Vagina (tissue), 2 donors: ENCODE results near the gene GPATCH3. TPM values are rescaled to one million over a fixed set of nuclear protein-coding genes. Genes with fewer than 3 reads are reported as not detected.
A peak's percentile ranks its signal among the peaks of the same experiment; 100 is the strongest.

Experiments used
- DNase-seq, 2 donors: peaks; one replicate each; pipeline ENCODE4 v3.0.0-alpha.2; 2017; ENCODE audit errors: extremely low spot score in 2 of 2
- H3K27ac ChIP-seq: fragments of 200-600 bp; sonication (generic); one replicate; pipeline ENCODE4 v1.5.1; 2019
- H3K27me3 ChIP-seq: fragments of 200-600 bp; sonication (generic); one replicate; pipeline ENCODE4 v1.5.1; 2019
- H3K36me3 ChIP-seq, 2 donors: fragments of 200-600 bp; sonication (generic); one replicate each; pipeline ENCODE4 v1.5.1; 2017 to 2019
- H3K4me1 ChIP-seq: fragments of 200-600 bp; sonication (generic); one replicate; pipeline ENCODE4 v1.5.1; 2019
- H3K4me3 ChIP-seq, 2 donors: fragments of 200-600 bp; sonication (generic); 1 replicate in 1 of 2; 2 replicates in 1 of 2; pipeline ENCODE4 v1.5.1; 2016 to 2019
- H3K9me3 ChIP-seq: fragments of 200-600 bp; sonication (generic); one replicate; pipeline ENCODE4 v1.5.1; 2019
- CTCF ChIP-seq, 3 experiments: fragments of 450-650 bp in 2 of 3; fragments of 200-600 bp in 1 of 3; sonication (generic) in 1 of 3; IDR thresholded peaks; one replicate each; pipeline ENCODE4 v1.5.1; 2017 to 2019; ENCODE audit warnings: antibody characterized with exemption in 3 of 3, mild to moderate bottlenecking in 2 of 3, moderate library complexity in 2 of 3
- POLR2A ChIP-seq, 2 donors: fragments of 450-650 bp; IDR thresholded peaks; one replicate each; pipeline ENCODE4 v1.6.1; 2017; ENCODE audit warnings: antibody characterized with exemption in 2 of 2, mild to moderate bottlenecking in 2 of 2, moderate library complexity in 2 of 2
- POLR2AphosphoS5 ChIP-seq, 2 donors: sonication (generic); formaldehyde crosslinking; IDR thresholded peaks; one replicate each; pipeline ENCODE4 v1.9.0; 2017; ENCODE audit warnings: antibody characterized with exemption in 2 of 2, mild to moderate bottlenecking in 2 of 2, low read depth in 1 of 2; ENCODE audit not compliant: insufficient read depth in 1 of 2
- intact Hi-C: fragments of 100-400 bp; cut with DNase I; formaldehyde crosslinking; loops from one replicate; pipeline ENCODE4 v1.15.1; 2023
- total RNA-seq: library from RNA; depleted of rRNA; stranded (reverse); fragments of >200 nt; gene quantifications from one replicate; pipeline ENCODE4 v1.2.3, GENCODE V29; 2016

GPATCH3 gene
- total RNA-seq, 1 donor from 2014 or later = 5.2 TPM

GRCh38 chr1:26938004-26938658 lies 37.9 kb upstream of the GPATCH3 start:
- Histone ChIP-seq H3K36me3 (peaks cover 0 to 43% of the 10 kb centered on the region in 2 donors), H3K4me1 (no peaks in the 10 kb centered on the region), H3K27ac (no peak overlapping the region), H3K4me3 (no peak overlapping the region), H3K9me3 (no peaks in the 10 kb centered on the region), H3K27me3 (no peaks in the 10 kb centered on the region)
- TF ChIP-seq CTCF (IDR thresholded peaks at IDR 0.05) (no peak), POLR2A (IDR thresholded peaks at IDR 0.05) (no peak), POLR2AphosphoS5 (IDR thresholded peaks at IDR 0.05; ENCODE audit: insufficient read depth in 1 of 2, low read depth in 1 of 2) (no peak)
- intact Hi-C loops = no loop called here
- DNase-seq = no peak

GRCh38 chr1:26936823-26937222 lies 36.6 kb upstream of the GPATCH3 start:
- Histone ChIP-seq H3K27ac (no peak overlapping the region), H3K36me3 (peaks cover 0 to 35% of the 10 kb centered on the region in 2 donors), H3K27me3 (no peaks in the 10 kb centered on the region), H3K4me1 (no peaks in the 10 kb centered on the region), H3K4me3 (no peak overlapping the region), H3K9me3 (no peaks in the 10 kb centered on the region)
- intact Hi-C loops = no loop called here
- no peak for DNase-seq
- no peak for TF ChIP-seq CTCF (IDR thresholded peaks at IDR 0.05)
- no peak for TF ChIP-seq POLR2A (IDR thresholded peaks at IDR 0.05)
- no peak for TF ChIP-seq POLR2AphosphoS5 (IDR thresholded peaks at IDR 0.05; ENCODE audit: insufficient read depth in 1 of 2, low read depth in 1 of 2)

GRCh38 chr1:26932531-26932930 lies 32.3 kb upstream of the GPATCH3 start:
- Histone ChIP-seq H3K4me1 (no peaks in the 10 kb centered on the region), H3K27me3 (no peaks in the 10 kb centered on the region), H3K27ac (no peak overlapping the region), H3K36me3 (peaks cover 0 to 40% of the 10 kb centered on the region in 2 donors), H3K9me3 (no peaks in the 10 kb centered on the region), H3K4me3 (no peak overlapping the region)
- intact Hi-C loops = no loop called here
- DNase-seq = no peak
- no peak for TF ChIP-seq CTCF (IDR thresholded peaks at IDR 0.05)
- TF ChIP-seq POLR2A (IDR thresholded peaks at IDR 0.05) = no peak
- no peak for TF ChIP-seq POLR2AphosphoS5 (IDR thresholded peaks at IDR 0.05; ENCODE audit: insufficient read depth in 1 of 2, low read depth in 1 of 2)

- no peak for TF ChIP-seq POLR2AphosphoS5 (IDR thresholded peaks at IDR 0.05; ENCODE audit: insufficient read depth in 1 of 2, low read depth in 1 of 2)
- no peak for TF ChIP-seq CTCF (IDR thresholded peaks at IDR 0.05)
- no peak for TF ChIP-seq POLR2A (IDR thresholded peaks at IDR 0.05)
- H3K27ac ChIP-seq = no peak overlapping the region
- DNase-seq = no peak
- H3K36me3 ChIP-seq = peaks cover 0 to 29% of the 10 kb centered on the region in 2 donors
- H3K27me3 ChIP-seq = no peaks in the 10 kb centered on the region
- peaks cover 26% of the 10 kb centered on the region for H3K4me1 ChIP-seq
- no peaks in the 10 kb centered on the region for H3K9me3 ChIP-seq
- H3K4me3 ChIP-seq = no peak overlapping the region
- intact Hi-C loops = no loop called here
Measured at GRCh38 chr1:26923711-26924110, 23.4 kb upstream of the GPATCH3 start.

GRCh38 chr1:26922901-26923300 lies 22.6 kb upstream of the GPATCH3 start:
- no peak for DNase-seq
- no peaks in the 10 kb centered on the region for H3K27me3 ChIP-seq
- H3K36me3 ChIP-seq = peaks cover 0 to 24% of the 10 kb centered on the region in 2 donors
- H3K27ac ChIP-seq = peak overlapping the region; percentile 99
- no peaks in the 10 kb centered on the region for H3K9me3 ChIP-seq
- TF ChIP-seq POLR2A (IDR thresholded peaks at IDR 0.05) = no peak
- TF ChIP-seq CTCF (IDR thresholded peaks at IDR 0.05) = no peak
- TF ChIP-seq POLR2AphosphoS5 (IDR thresholded peaks at IDR 0.05; ENCODE audit: insufficient read depth in 1 of 2, low read depth in 1 of 2) = no peak
- H3K4me3 ChIP-seq = peak overlapping the region in 1 of 2 donors; percentile 96
- H3K4me1 ChIP-seq = peaks cover 26% of the 10 kb centered on the region
- intact Hi-C loops = no loop called here
